Measurements from ENCODE around the gene PALS2. TPM values are rescaled to one million over a fixed set of nuclear protein-coding genes. Genes with fewer than 3 reads are reported as not detected.
A peak's percentile ranks its signal among the peaks of the same experiment; 100 is the strongest.

PALS2 gene
- total RNA-seq, 1 donor from 2014 or later: 5.7 TPM

DNA sequence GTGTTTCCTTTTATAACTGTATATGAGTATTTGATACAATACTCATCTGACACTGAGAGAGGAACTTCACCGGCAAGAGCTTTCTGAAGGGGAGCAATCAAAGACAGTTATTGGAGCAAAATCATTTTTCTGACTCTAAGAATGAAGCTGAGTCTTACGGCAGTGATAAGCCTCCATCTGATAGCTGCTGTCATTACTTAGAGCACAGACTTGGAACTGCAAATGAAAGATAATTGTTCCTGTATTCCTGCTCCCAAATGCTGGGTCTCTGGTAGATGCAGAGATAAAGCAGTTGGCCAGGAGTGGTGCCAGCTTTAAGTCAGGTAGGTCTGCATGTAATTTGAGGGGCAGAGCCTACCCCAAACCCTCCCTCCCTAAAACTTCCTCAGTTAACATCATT is 2.3 kb upstream of the PALS2 start:
- TF ChIP-seq, protein P1, sequence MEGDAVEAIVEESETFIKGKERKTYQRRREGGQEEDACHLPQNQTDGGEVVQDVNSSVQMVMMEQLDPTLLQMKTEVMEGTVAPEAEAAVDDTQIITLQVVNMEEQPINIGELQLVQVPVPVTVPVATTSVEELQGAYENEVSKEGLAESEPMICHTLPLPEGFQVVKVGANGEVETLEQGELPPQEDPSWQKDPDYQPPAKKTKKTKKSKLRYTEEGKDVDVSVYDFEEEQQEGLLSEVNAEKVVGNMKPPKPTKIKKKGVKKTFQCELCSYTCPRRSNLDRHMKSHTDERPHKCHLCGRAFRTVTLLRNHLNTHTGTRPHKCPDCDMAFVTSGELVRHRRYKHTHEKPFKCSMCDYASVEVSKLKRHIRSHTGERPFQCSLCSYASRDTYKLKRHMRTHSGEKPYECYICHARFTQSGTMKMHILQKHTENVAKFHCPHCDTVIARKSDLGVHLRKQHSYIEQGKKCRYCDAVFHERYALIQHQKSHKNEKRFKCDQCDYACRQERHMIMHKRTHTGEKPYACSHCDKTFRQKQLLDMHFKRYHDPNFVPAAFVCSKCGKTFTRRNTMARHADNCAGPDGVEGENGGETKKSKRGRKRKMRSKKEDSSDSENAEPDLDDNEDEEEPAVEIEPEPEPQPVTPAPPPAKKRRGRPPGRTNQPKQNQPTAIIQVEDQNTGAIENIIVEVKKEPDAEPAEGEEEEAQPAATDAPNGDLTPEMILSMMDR (IDR thresholded peaks at IDR 0.05): no peak
- H3K27me3 ChIP-seq: no peaks in the 10 kb centered on the region
- no peak overlapping the region for H3K27ac ChIP-seq
- H3K9me3 ChIP-seq: no peaks in the 10 kb centered on the region
- intact Hi-C loops (cut with DNase I): loop anchor here (5.0 to 10.0 kb wide), 5 partner anchors 69 to 1039 kb away; partner anchors contain the start of genes CYCS, OSBPL3 and TRA2A
- DNase-seq (ENCODE audit: low spot score in 2 of 2): no peak
- no peaks in the 10 kb centered on the region for H3K36me3 ChIP-seq
- H3K4me3 ChIP-seq: no peak overlapping the region
- H3K4me1 ChIP-seq: peaks cover 0 to 8% of the 10 kb centered on the region in 2 donors

DNA sequence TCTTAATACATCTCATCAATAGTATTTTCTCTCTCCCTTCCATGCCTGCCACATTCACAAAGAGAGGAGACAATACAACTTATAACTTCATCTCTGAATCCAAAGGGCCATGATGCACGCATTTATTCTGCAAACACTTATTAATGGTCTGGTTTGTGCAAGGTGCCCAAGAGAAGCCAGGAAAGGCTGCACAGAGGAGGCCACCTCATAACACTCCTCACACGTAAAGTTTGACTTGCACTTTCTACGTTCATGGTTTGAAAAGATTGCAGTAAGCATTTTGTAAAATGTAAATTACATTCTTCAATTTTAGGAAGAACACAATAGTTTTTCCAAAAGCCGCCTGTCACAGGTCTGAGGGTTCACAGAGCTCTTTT is 1.2 kb upstream of the PALS2 start:
- intact Hi-C loops (cut with DNase I): loop anchor here (2.0 to 10.0 kb wide), 6 partner anchors 70 to 1040 kb away; partner anchors contain the start of genes CYCS, OSBPL3 and TRA2A

DNA sequence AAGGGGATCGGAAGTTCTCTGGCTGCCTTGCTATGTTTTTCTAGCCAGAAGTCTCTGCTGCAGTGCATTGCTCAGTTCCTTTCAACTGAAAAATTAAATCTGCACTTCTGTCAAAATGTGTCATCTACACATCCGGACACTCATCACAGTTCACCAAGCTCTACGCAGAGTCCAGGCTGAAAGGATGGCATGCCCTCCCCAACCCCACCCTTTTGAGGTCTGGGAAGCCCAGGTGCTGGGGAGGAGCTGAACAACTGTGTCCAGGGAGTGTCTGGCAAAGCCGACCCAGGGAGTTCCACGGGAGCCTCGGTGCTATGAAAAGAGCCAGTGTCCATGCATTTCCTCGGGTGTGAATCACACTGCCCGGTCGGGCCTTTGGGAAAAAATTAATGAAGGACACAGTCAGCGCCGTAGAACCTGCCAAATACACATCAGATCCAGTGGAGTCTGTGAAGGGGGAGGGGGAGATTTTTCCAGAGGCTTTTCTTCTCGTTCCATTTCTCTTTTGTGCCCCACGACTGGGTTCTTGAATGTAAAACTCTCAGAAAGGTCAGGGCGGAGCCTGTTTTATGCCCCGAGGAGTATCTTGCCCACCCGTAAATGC is 757 bp upstream of the PALS2 start:
- Histone ChIP-seq H3K4me3 (peak overlapping the region; percentile 86 to 99), H3K36me3 (no peaks in the 10 kb centered on the region), H3K27ac (peak overlapping the region; percentile 88 to 95), H3K9me3 (no peaks in the 10 kb centered on the region), H3K27me3 (no peaks in the 10 kb centered on the region), H3K4me1 (peaks cover 0 to 8% of the 10 kb centered on the region in 2 donors)
- peak in 1 of 2 donors; percentile 81 for DNase-seq (ENCODE audit: low spot score in 2 of 2)
- TF ChIP-seq, protein P1 (IDR thresholded peaks at IDR 0.05): no peak
- intact Hi-C loops (cut with DNase I): loop anchor here (2.0 to 10.0 kb wide), 6 partner anchors 70 to 1040 kb away; partner anchors contain the start of genes CYCS, OSBPL3 and TRA2A

More for the DNA sequence above, 1.2 kb upstream of the PALS2 start:
- Histone ChIP-seq H3K9me3 (no peaks in the 10 kb centered on the region), H3K36me3 (no peaks in the 10 kb centered on the region), H3K27me3 (no peaks in the 10 kb centered on the region), H3K27ac (peak overlapping the region; percentile 88 to 95), H3K4me1 (peaks cover 0 to 8% of the 10 kb centered on the region in 2 donors), H3K4me3 (peak overlapping the region; percentile 86 to 99)
- no peak for DNase-seq (ENCODE audit: low spot score in 2 of 2)
- TF ChIP-seq, protein P1 (IDR thresholded peaks at IDR 0.05): no peak

DNA sequence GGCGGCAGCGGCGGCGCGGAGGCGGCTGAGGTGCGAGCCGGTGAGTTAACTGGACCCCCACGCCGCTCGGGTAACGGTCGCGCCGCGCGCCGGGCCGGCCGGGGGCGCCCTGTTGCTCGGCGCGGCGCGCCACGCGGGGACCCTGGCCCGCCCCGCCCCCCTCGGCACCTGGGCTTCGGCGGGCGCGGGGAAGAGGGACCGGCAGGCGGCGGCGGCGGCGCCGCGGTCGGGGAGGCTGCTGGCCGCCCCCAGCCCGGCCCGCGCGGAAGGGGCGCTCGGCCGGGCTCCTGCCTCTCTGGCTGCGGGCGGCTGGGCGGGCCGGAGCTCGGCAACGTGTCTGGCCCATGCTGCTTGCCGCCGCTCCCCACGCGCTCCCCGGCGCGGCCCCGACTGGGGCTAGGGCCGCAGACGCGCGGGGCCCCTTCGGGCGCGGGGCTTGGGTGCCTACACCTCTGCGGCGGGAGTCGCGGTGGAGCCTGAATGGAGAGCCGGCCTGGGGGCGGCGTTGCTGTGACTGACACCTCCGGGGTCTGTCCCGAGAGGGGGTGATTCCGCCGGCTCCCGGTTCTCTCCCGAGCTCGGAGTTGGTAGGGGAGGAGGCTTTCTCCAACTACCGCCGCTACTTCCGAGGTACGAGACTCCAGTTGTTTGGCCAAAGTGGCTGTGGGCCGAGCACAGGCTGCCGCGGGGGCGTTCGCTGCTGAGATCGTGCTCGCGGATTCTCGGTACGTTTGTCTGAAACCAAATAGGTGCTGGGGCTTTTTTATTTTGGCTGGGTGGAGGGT is 494 bp downstream of the PALS2 start:
- no peaks in the 10 kb centered on the region for H3K36me3 ChIP-seq
- intact Hi-C loops (cut with DNase I): loop anchor here (2.0 to 10.0 kb wide), 7 partner anchors 71 to 1041 kb away; partner anchors contain the start of genes CYCS, GSDME, OSBPL3 and TRA2A
- no peaks in the 10 kb centered on the region for H3K9me3 ChIP-seq
- H3K4me3 ChIP-seq: peak overlapping the region; percentile 86 to 99
- DNase-seq (ENCODE audit: low spot score in 2 of 2): peak in 1 of 2 donors; percentile 69
- TF ChIP-seq, protein P1 (IDR thresholded peaks at IDR 0.05): peak in 1 of 3 experiments; percentile 7
- peaks cover 0 to 8% of the 10 kb centered on the region in 2 donors for H3K4me1 ChIP-seq
- H3K27me3 ChIP-seq: no peaks in the 10 kb centered on the region
- peak overlapping the region; percentile 88 to 95 for H3K27ac ChIP-seq

DNA sequence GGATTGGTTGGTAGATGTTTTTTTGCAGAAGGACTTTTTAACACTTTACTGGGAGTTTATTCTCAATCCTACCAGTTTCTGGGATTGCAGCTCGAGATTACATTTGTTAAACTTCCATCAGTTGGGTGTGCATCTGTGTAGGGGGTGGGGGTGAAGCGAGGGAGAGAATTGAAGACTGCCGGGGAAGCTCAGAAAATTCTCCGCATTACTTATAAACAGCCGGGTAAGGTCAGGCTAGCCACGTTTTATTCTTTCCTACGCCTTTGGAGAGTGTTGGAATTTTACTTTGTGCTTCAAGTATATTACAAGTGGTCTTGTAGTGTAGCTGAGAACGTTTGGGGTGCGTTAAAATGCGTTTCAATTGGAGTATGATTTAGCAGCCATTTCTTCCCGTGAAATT is 1.1 kb downstream of the PALS2 start:
- TF ChIP-seq, protein P1 (IDR thresholded peaks at IDR 0.05): no peak
- no peaks in the 10 kb centered on the region for H3K27me3 ChIP-seq
- no peak for DNase-seq (ENCODE audit: low spot score in 2 of 2)
- peak overlapping the region; percentile 68 to 88 for H3K27ac ChIP-seq
- H3K4me3 ChIP-seq: peak overlapping the region; percentile 86 to 99
- no peaks in the 10 kb centered on the region for H3K36me3 ChIP-seq
- intact Hi-C loops (cut with DNase I): loop anchor here (2.0 to 10.0 kb wide), 6 partner anchors 72 to 1042 kb away; partner anchors contain the start of genes CYCS, GSDME, OSBPL3 and TRA2A
- no peaks in the 10 kb centered on the region for H3K9me3 ChIP-seq
- peaks cover 0 to 8% of the 10 kb centered on the region in 2 donors for H3K4me1 ChIP-seq
